GM06990 (cell line): ENCODE measurements around the gene UGP2.
"Not testable (repeated sequence)": the region's sequence is repeated elsewhere in the genome, so short reads cannot be mapped to it uniquely, and the experiment has no call there.

ENCODE experiments used
- DNase-seq: peaks from one replicate; pipeline ENCODE4 v3.0.0-alpha.2; 2011; ENCODE audit not compliant: insufficient read length; ENCODE audit errors: extremely low read depth
- H3K27me3 ChIP-seq: replicated peaks from 2 replicates; pipeline ENCODE4 v1.6.0; 2011; ENCODE audit warnings: low read length; ENCODE audit not compliant: control insufficient read depth, insufficient read depth
- H3K36me3 ChIP-seq: 2 replicates; pipeline ENCODE4 v1.5.1; 2011; ENCODE audit warnings: low read length; ENCODE audit not compliant: control insufficient read depth, insufficient read depth
- H3K4me3 ChIP-seq: replicated peaks from 2 replicates; pipeline ENCODE4 v1.5.1; 2011; ENCODE audit warnings: low read depth, mild to moderate bottlenecking, control low read depth, low read length
- CTCF ChIP-seq: IDR thresholded peaks from 2 replicates; pipeline ENCODE4 v1.5.1; 2011; ENCODE audit warnings: low read length, control low read depth, mild to moderate bottlenecking, inconsistent platforms; ENCODE audit not compliant: insufficient read depth, poor library complexity, severe bottlenecking

Gene UGP2

DNA sequence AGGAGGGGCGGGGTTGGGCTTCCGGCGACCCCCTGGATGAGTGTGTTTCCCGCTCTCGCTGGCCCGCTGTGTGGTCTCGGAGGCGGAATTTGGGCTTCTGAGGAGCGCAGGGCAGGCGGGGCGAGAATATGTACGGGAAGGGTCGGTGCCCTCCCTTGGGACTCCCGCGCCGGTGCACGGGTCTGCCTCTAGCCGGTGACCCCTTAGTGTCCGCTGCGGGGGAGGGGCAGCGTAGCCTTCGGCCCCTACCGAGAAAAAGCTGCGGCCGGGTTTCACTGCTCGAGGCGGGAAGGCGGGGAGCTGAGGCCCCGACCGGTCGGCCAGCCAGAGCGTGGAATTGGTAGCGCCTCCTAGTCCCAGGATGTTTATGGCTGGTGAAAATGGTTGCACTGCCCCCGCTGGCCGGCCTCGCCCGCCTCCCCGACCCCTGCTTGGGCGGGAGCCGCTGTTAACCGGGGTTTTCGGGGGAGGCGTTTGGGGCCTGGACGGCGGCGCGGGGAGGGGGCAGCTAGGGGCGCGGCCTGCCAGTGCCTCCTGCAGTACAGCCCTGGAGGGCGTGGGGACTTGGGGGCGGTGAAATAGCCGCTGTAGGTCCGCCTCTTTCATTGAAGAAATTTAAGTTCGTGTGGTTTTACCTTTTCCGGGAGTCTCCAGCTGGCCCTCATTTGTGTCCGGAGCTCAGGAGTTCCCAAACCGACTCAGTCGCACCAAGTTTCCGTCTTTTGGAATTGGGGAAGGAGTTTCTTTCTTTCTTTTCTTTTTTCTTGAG lies at the start of gene UGP2:
UGP2 (plus strand) TSS at position 643 of the 769 bp plus-strand sequence. CDS start 290 bp downstream, outside the sequence.
- peak; percentile 90 for DNase-seq
- TF ChIP-seq CTCF, result peak; percentile 40

GRCh38 chr2:63792530-63792929 lies 49.2 kb upstream of the UGP2 start:
- TF ChIP-seq CTCF, result no peak
- DNase-seq, result no peak
- no peak overlapping the region for H3K4me3 ChIP-seq
- H3K36me3 ChIP-seq, result no peaks in the 10 kb centered on the region
- H3K27me3 ChIP-seq, result no peaks in the 10 kb centered on the region

More for the DNA sequence above, at the start of gene UGP2:
- no peaks in the 10 kb centered on the region for H3K36me3 ChIP-seq
- peak within 1 kb of the TSS; percentile 91 for H3K4me3 ChIP-seq
- no peaks in the 10 kb centered on the region for H3K27me3 ChIP-seq

- no peaks in the 10 kb centered on the region for H3K36me3 ChIP-seq
- H3K27me3 ChIP-seq, result no peaks in the 10 kb centered on the region
- no peak for DNase-seq
- TF ChIP-seq CTCF, result no peak
- H3K4me3 ChIP-seq, result no peak overlapping the region
Measured at GRCh38 chr2:63796366-63796765, 45.3 kb upstream of the UGP2 start.

GRCh38 chr2:63796796-63797195 lies 44.9 kb upstream of the UGP2 start:
- no peaks in the 10 kb centered on the region for H3K36me3 ChIP-seq
- H3K27me3 ChIP-seq, result no peaks in the 10 kb centered on the region
- TF ChIP-seq CTCF, result no peak
- no peak overlapping the region for H3K4me3 ChIP-seq
- no peak for DNase-seq

GRCh38 chr2:63801455-63801854 lies 40.2 kb upstream of the UGP2 start:
- TF ChIP-seq CTCF, result no peak
- no peak for DNase-seq
- H3K36me3 ChIP-seq, result no peaks in the 10 kb centered on the region
- H3K4me3 ChIP-seq, result no peak overlapping the region
- no peaks in the 10 kb centered on the region for H3K27me3 ChIP-seq

DNA sequence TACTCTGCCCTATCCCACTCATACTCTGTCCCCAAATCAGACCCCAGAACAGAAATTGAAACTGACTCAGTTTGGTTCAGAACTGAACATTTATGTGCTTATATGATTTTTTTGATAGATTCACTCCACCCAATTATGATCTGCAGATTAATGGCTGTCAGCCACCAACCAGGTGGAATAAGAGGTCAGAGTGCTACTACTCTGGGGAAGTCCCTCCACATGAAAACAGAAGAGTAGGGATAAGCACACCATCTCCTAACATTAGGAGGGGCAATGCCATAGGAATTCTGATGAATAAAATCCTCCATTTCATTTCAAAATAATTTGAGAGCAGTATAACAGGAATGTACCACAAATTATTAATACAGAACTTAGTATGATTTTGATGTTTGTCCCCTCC lies 36.3 kb upstream of the UGP2 start:
- Histone ChIP-seq H3K4me3 (no peak overlapping the region), H3K36me3 (no peaks in the 10 kb centered on the region), H3K27me3 (no peaks in the 10 kb centered on the region)
- no peak for TF ChIP-seq CTCF
- DNase-seq, result no peak

DNA sequence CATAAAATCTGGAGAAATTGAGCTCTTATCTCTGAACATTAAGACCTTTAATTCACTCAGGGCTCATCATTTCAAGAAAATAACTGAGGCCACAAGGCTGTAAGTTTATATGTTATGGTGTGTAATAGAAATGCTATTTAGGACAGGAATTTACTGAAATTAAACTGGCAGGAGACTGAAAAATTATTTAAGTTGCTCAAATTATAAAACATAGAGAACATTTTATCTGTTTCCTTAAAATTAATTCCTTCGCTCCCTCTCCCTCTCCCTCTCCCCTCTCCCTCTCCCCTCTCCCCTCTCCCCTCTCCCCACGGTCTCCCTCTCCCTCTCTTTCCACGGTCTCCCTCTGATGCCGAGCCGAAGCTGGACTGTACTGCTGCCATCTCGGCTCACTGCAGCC lies 33.7 kb upstream of the UGP2 start:
- H3K4me3 ChIP-seq, DNase-seq, H3K36me3 ChIP-seq, H3K27me3 ChIP-seq: not testable (repeated sequence)

- H3K36me3 ChIP-seq, DNase-seq, H3K4me3 ChIP-seq, H3K27me3 ChIP-seq: not testable (repeated sequence)
Measured at GRCh38 chr2:63808911-63809310, 32.8 kb upstream of the UGP2 start.
